ENCODE measurements around the gene PHF19.

The PHF19 gene

DNA sequence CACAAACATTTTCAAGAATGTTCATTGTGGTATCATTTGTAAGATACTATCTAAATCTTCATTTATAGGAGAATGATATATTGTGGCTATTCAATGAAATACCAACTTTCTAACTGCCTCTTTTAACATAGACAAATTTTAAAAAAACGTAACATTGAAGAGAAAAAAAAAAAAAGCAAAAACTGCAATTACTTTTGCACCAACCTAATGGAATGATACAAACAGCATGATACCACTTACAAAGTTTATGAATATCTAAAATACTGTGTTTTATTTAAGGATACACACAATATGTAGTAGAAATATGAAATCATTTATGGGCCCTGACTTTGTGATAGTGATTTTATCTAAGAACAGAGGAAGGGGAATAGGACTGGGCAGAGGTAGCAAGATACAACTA, 58.4 kb downstream of the PHF19 start:
- DNase-seq (ENCODE audit: low read depth in 2 of 3, low spot score in 1 of 3): no peak

DNA sequence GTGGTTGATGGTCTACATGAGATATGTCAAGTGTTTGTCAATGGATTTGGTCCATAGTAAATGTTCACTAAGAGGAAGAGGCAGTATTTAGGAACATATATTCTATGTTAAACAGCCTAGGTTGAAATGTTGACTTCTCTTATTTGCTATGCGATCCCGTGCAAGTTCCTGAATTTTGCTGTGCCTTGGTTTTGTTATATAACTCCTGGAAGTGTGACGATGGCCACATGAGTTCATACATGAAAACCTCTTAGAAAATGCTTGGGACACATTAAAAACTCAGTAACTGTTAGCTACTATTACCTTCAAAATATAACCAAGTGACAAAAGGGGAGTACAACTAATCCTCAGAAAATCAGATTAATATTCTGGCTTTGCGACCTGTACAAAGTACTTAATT, 61.9 kb downstream of the PHF19 start:
- no peak for DNase-seq (ENCODE audit: low read depth in 2 of 3, low spot score in 1 of 3)

DNA sequence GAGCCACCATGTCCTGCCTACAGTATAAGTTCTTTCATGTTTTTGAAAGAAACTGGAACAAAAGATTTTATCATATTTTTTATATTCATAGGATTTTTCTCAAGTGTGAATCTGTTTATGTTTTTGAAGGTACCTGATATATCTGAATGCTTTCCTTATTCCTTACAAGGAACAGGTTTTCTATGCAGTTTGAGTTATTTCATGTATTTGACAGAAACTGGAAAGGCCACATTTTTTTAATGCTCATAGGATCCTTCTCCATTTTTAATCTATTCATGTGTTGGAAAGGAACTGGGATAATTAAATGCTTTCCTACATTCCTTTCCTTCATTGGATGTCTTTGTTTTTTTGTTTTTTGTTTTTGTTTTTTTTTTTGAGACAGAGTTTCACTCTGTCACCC, 68.1 kb downstream of the PHF19 start:
- no peak for DNase-seq (ENCODE audit: low read depth in 2 of 3, low spot score in 1 of 3)

DNA sequence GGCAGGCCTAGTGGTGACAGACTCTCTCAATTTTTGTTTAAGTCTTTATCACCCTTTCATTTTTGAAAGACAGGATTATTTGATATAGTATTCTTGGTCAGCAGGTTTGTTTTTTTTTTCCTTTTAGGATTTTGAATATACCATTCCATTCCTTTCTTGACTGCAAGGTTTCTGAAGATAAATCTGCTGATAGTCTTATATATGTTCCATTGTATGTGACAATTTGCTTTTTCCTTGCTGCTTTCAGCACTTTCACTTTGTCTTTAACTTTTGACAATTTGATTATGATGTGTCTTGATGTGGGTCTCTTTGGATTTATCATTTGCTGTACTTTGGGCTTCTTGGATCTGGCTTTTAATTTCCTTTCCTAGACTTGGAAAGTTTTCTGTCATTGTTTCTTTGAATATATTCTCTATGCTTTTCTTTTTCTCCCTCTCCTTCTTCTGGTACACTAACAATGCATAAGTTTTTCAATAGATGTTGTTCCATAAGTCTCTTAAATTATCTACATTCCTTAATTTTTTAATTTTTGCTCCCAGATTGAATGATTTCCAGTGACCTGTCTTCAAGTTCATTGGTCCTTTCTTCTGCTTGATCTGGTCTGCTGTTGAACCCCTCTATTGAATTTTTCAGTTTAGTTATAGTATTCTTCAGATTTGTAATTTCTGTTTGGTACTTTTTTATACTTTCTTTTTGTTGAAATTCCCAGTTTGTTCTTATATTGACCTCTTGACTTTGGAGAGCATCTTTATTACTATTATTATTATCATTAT, 69.2 kb downstream of the PHF19 start:
- no peak for DNase-seq (ENCODE audit: low read depth in 2 of 3, low spot score in 1 of 3)
